LNCaP clone FGC (cell line): ENCODE data around the gene GPC5.

ENCODE experiments used
- DNase-seq: peaks from one replicate; pipeline ENCODE4 v3.0.0-alpha.2; 2011; ENCODE audit warnings: low read depth
- H3K4me3 ChIP-seq: 2 replicates; pipeline ENCODE4 v1.5.1; 2011; ENCODE audit warnings: mild to moderate bottlenecking, low read depth, low read length, control low read depth
- CTCF ChIP-seq: IDR thresholded peaks from 2 replicates; pipeline ENCODE4 v1.5.1; 2012; ENCODE audit warnings: mild to moderate bottlenecking; ENCODE audit not compliant: control insufficient read depth, insufficient read depth; ENCODE audit errors: extremely low read depth

The GPC5 gene

GRCh38 chr13:92103689-92104153, 705.3 kb downstream of the GPC5 start:
- DNase-seq: peak; percentile 18
- no peak overlapping the region for H3K4me3 ChIP-seq
- TF ChIP-seq CTCF: no peak

- TF ChIP-seq CTCF: no peak
- H3K4me3 ChIP-seq: no peak overlapping the region
- DNase-seq: no peak
Observed at GRCh38 chr13:92122186-92122853, 723.9 kb downstream of the GPC5 start.

- TF ChIP-seq CTCF: no peak
- DNase-seq: peak; percentile 34
Observed at GRCh38 chr13:92126399-92126798, 728.0 kb downstream of the GPC5 start.

GRCh38 chr13:92135509-92135908, 737.1 kb downstream of the GPC5 start:
- no peak overlapping the region for H3K4me3 ChIP-seq
- no peak for TF ChIP-seq CTCF
- no peak for DNase-seq

More at GRCh38 chr13:92126399-92126798, 728.0 kb downstream of the GPC5 start:
- H3K4me3 ChIP-seq: no peak overlapping the region

- DNase-seq: no peak
- H3K4me3 ChIP-seq: no peak overlapping the region
- no peak for TF ChIP-seq CTCF
Observed at GRCh38 chr13:92136449-92137155, 738.2 kb downstream of the GPC5 start.

GRCh38 chr13:92137520-92137919, 739.1 kb downstream of the GPC5 start:
- DNase-seq: no peak
- TF ChIP-seq CTCF: no peak
- no peak overlapping the region for H3K4me3 ChIP-seq
